ENCODE results near the gene HSPE1. TPM values are rescaled to one million over a fixed set of nuclear protein-coding genes. Genes with fewer than 3 reads are reported as not detected.
A peak's percentile ranks its signal among the peaks of the same experiment; 100 is the strongest.
"Not testable (repeated sequence)": the region's sequence is repeated elsewhere in the genome, so short reads cannot be mapped to it uniquely, and the experiment has no call there.

Gene HSPE1
- polyA plus RNA-seq, 3 donors, result 25.2 to 46.2 (median 44.9) TPM

DNA sequence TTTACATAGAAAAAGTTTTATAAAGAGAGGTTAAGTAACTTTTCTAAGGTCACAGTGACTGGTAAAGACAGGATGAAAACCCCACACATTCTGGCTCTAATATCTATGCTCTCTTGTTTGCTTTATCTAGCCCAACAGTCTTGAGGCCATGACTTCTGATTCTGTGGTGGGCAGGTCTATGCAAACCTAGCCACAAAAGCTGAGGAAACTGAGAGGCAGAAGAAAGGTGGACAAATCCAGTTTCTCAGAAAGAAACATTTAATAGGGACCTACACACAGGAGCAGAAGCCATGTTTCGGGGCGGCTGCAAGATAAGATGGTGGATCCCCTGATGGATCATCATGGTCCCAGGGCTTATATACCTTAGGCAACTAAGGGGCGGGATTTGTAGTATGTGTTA, 22.4 kb upstream of the HSPE1 start:
- H3K27me3 Mint-ChIP-seq (ENCODE audit: low read depth in 3 of 3), result no peaks in the 10 kb centered on the region
- WGBS (ENCODE audit: insufficient coverage), result 100% methylated on average over 2 of the region's 3 CpGs
- no peak overlapping the region for H3K9ac ChIP-seq (ENCODE audit: insufficient read depth, low read length, poor library complexity, severe bottlenecking)
- peaks cover 0 to 14% (median 8%) of the 10 kb centered on the region in 7 donors for H3K9me3 Mint-ChIP-seq
- peak overlapping the region in 1 of 2 donors; percentile 21 for H3K27ac ChIP-seq (ENCODE audit: low read depth in 1 of 2, low read length in 2 of 2)
- H3K4me3 ChIP-seq (replicated peaks in 1 of 3; ENCODE audit: low read depth in 2 of 3, low read length in 3 of 3), result no peak overlapping the region
- H2AFZ ChIP-seq (ENCODE audit: insufficient read depth, low read depth, low read length, poor library complexity, severe bottlenecking), result no peak overlapping the region
- H3K36me3 ChIP-seq (replicated peaks in 1 of 2; ENCODE audit: control insufficient read depth in 1 of 2, insufficient read depth in 2 of 2, low read length in 2 of 2), result peaks cover 30 to 73% of the 10 kb centered on the region in 2 donors
- H4K20me1 ChIP-seq (ENCODE audit: insufficient read depth, low read length), result peaks cover 36% of the 10 kb centered on the region
- H3K4me2 ChIP-seq (replicated peaks; ENCODE audit: extremely low read depth, low read length, poor library complexity, severe bottlenecking), result no peak overlapping the region
- intact Hi-C loops (cut with micrococcal nuclease), result no loop called here
- H3K4me3 Mint-ChIP-seq, result no peak overlapping the region
- H3K27ac Mint-ChIP-seq, result peak overlapping the region in 4 of 7 donors; percentile 2 to 77 (median 72)
- H3K27me3 ChIP-seq (ENCODE audit: control insufficient read depth in 2 of 2, insufficient read depth in 2 of 2, low read length in 2 of 2), result no peaks in the 10 kb centered on the region
- TF ChIP-seq, protein P1, sequence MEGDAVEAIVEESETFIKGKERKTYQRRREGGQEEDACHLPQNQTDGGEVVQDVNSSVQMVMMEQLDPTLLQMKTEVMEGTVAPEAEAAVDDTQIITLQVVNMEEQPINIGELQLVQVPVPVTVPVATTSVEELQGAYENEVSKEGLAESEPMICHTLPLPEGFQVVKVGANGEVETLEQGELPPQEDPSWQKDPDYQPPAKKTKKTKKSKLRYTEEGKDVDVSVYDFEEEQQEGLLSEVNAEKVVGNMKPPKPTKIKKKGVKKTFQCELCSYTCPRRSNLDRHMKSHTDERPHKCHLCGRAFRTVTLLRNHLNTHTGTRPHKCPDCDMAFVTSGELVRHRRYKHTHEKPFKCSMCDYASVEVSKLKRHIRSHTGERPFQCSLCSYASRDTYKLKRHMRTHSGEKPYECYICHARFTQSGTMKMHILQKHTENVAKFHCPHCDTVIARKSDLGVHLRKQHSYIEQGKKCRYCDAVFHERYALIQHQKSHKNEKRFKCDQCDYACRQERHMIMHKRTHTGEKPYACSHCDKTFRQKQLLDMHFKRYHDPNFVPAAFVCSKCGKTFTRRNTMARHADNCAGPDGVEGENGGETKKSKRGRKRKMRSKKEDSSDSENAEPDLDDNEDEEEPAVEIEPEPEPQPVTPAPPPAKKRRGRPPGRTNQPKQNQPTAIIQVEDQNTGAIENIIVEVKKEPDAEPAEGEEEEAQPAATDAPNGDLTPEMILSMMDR (IDR thresholded peaks at IDR 0.05), result no peak
- peaks cover 26% of the 10 kb centered on the region for H3K4me1 Mint-ChIP-seq
- peaks cover 6% of the 10 kb centered on the region for H3K79me2 ChIP-seq (ENCODE audit: insufficient read depth, low read length)
- DNase-seq, result no peak
- peaks cover 29 to 32% of the 10 kb centered on the region in 2 donors for H3K4me1 ChIP-seq (ENCODE audit: control insufficient read depth in 1 of 2, insufficient read depth in 2 of 2, low read length in 2 of 2)
- H3K9me3 ChIP-seq (replicated peaks in 1 of 2; ENCODE audit: control insufficient read depth in 1 of 2, insufficient read depth in 1 of 2, low read length in 2 of 2), result peaks cover 3 to 4% of the 10 kb centered on the region in 2 donors
- H3K36me3 Mint-ChIP-seq, result peaks cover 42 to 63% of the 10 kb centered on the region in 2 donors

DNA sequence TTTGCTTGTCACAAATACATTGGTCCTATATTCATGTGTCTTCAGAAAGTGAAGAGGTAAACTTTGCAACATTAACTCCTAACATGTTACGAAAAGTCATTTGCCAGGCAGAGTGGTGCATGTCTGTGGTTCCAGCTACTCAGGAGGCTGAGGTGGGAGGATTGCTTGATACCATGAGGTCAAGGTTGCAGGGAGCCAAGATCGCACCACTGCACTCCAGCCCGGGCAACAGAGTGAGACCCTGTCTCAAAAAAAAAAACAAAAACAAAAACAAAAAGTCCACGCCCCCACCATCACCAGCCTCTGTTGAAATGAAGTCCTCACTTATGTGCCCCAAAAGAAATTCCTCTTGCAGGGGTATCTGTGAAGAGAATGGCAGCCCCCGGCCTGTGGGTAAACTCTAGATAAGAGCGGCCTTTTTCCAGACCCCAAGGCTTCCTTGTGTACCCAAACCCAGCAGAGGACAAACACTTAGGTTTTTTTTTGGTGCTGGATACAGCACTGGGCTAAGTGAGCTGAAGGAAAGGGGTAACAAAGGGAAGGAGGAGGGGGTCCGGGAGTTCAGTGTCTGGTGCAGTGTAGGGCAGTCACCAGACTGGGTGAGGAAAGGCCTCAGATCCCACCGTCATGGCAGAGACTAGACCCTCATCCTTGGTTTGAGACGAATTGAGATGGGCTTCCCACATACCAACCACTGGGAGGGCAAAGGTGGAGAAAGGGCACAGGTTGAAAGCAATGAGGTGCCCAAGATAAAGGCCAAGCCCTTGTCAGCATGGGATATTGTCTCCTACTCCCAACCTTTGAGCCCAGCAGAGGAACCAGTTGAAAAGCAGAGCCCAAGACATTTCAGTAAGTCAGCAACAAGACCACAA, 19.8 kb upstream of the HSPE1 start:
- Histone ChIP-seq H3K36me3 (replicated peaks in 1 of 2; ENCODE audit: control insufficient read depth in 1 of 2, insufficient read depth in 2 of 2, low read length in 2 of 2) (peaks cover 9 to 72% of the 10 kb centered on the region in 2 donors), H3K4me1 (ENCODE audit: control insufficient read depth in 1 of 2, insufficient read depth in 2 of 2, low read length in 2 of 2) (peaks cover 29 to 32% of the 10 kb centered on the region in 2 donors), H3K9me3 (replicated peaks in 1 of 2; ENCODE audit: control insufficient read depth in 1 of 2, insufficient read depth in 1 of 2, low read length in 2 of 2) (peaks cover 15 to 19% of the 10 kb centered on the region in 2 donors), H3K4me2 (replicated peaks; ENCODE audit: extremely low read depth, low read length, poor library complexity, severe bottlenecking) (no peak overlapping the region), H3K27me3 (ENCODE audit: control insufficient read depth in 2 of 2, insufficient read depth in 2 of 2, low read length in 2 of 2) (no peaks in the 10 kb centered on the region), H3K4me3 (replicated peaks in 1 of 3; ENCODE audit: low read depth in 2 of 3, low read length in 3 of 3) (no peak overlapping the region), H3K27ac (ENCODE audit: low read depth in 1 of 2, low read length in 2 of 2) (peak overlapping the region in 1 of 2 donors; percentile 9), H3K9ac (ENCODE audit: insufficient read depth, low read length, poor library complexity, severe bottlenecking) (no peak overlapping the region), H2AFZ (ENCODE audit: insufficient read depth, low read depth, low read length, poor library complexity, severe bottlenecking) (no peak overlapping the region), H4K20me1 (ENCODE audit: insufficient read depth, low read length) (peaks cover 22% of the 10 kb centered on the region), H3K79me2 (ENCODE audit: insufficient read depth, low read length) (peaks cover 6% of the 10 kb centered on the region)
- no peaks in the 10 kb centered on the region for H3K27me3 Mint-ChIP-seq (ENCODE audit: low read depth in 3 of 3)
- TF ChIP-seq, protein P1 (IDR thresholded peaks at IDR 0.05), result no peak
- no peak for DNase-seq
- H3K9me3 Mint-ChIP-seq, result peaks cover 3 to 32% (median 24%) of the 10 kb centered on the region in 7 donors
- H3K4me3 Mint-ChIP-seq, result no peak overlapping the region
- 100% methylated on average over 1 of the region's 9 CpGs for WGBS (ENCODE audit: insufficient coverage)
- peaks cover 26% of the 10 kb centered on the region for H3K4me1 Mint-ChIP-seq
- H3K36me3 Mint-ChIP-seq, result peaks cover 35 to 64% of the 10 kb centered on the region in 2 donors
- H3K27ac Mint-ChIP-seq, result peak overlapping the region in 2 of 7 donors; percentile 11 to 12
- intact Hi-C loops (cut with micrococcal nuclease), result no loop called here

DNA sequence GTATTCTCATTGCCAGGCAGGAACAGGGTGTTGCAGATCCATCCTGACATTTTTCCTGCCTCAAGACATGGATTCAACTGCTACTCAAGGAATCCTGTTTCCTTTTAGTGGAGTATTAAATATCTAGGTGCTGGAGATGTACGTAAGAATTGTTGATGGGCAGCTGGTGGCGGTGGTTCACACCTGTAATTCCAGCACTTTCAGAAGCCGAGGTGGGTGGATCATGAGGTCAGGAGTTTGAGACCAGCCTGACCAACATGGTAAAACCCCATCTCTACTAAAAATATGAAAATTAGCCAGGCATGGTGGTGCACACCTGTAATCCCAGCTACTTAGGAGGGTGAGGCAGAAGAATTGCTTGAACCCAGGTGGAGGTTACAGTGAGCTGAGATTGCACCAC, 15.9 kb upstream of the HSPE1 start:
- intact Hi-C loops (cut with micrococcal nuclease); H2AFZ ChIP-seq (ENCODE audit: insufficient read depth, low read depth, low read length, poor library complexity, severe bottlenecking); H3K4me3 ChIP-seq (replicated peaks in 1 of 3; ENCODE audit: low read depth in 2 of 3, low read length in 3 of 3); H3K27me3 ChIP-seq (ENCODE audit: control insufficient read depth in 2 of 2, insufficient read depth in 2 of 2, low read length in 2 of 2); H4K20me1 ChIP-seq (ENCODE audit: insufficient read depth, low read length); DNase-seq; H3K27me3 Mint-ChIP-seq (ENCODE audit: low read depth in 3 of 3); H3K9ac ChIP-seq (ENCODE audit: insufficient read depth, low read length, poor library complexity, severe bottlenecking); H3K79me2 ChIP-seq (ENCODE audit: insufficient read depth, low read length); H3K4me2 ChIP-seq (replicated peaks; ENCODE audit: extremely low read depth, low read length, poor library complexity, severe bottlenecking); H3K27ac ChIP-seq (ENCODE audit: low read depth in 1 of 2, low read length in 2 of 2); H3K4me1 ChIP-seq (ENCODE audit: control insufficient read depth in 1 of 2, insufficient read depth in 2 of 2, low read length in 2 of 2); H3K4me3 Mint-ChIP-seq; H3K4me1 Mint-ChIP-seq: not testable (repeated sequence)
- H3K36me3 ChIP-seq (replicated peaks in 1 of 2; ENCODE audit: control insufficient read depth in 1 of 2, insufficient read depth in 2 of 2, low read length in 2 of 2), result peaks cover 36 to 86% of the 10 kb centered on the region in 2 donors
- no CpG with 5 or more reads among the region's 3 CpGs for WGBS (ENCODE audit: insufficient coverage)
- Mint-ChIP-seq H3K9me3 (peaks cover 3 to 32% (median 27%) of the 10 kb centered on the region in 7 donors), H3K36me3 (peaks cover 52 to 82% of the 10 kb centered on the region in 2 donors), H3K27ac (peak overlapping the region in 1 of 7 donors; percentile 58)
- H3K9me3 ChIP-seq (replicated peaks in 1 of 2; ENCODE audit: control insufficient read depth in 1 of 2, insufficient read depth in 1 of 2, low read length in 2 of 2), result peaks cover 15 to 19% of the 10 kb centered on the region in 2 donors
